ENCODE measurements around the gene SIM1.

The SIM1 gene

DNA sequence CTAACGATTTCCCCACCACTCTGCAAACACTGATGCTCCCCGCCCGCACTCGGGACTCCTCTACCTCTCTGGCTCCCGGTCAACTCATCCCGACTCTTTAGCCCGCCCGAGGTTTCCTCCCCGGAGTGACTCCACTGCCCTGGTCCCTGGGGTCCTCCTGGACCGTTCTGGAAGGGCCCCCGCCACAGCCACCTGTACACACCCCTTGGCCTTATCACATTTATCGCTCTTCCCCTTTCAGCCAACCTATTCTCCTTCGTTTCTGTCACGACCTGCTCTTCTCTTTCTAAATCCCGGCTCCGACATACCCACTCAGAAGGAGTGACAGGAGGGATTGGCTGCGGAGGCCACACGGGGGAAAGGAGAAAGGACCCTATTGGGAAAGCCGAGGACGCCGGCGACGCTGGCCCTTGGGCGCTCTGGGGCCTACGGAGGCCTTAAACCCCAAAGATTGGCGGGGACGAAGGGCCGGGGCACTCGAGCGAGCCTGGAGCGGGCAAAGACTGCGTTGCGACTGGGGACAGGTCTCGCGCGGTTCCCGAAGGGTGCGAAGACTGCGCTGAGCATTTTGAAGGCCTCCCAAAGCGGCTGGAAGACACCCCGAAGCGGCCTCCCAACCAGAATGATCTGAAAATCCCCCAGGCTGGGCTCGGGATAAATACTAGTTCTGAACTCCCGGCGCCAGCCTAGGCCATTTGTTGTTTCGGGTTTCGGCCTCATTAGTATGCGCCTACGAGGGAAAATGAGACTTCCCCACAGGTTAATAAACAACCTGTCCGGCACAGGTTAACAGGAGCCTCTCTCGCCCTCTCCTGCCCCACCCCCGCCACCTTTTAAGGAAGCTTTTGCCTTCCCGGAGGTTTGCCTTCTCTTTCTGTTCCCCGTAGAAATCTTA is 9.2 kb downstream of the SIM1 start:
- DNase-seq = no peak

DNA sequence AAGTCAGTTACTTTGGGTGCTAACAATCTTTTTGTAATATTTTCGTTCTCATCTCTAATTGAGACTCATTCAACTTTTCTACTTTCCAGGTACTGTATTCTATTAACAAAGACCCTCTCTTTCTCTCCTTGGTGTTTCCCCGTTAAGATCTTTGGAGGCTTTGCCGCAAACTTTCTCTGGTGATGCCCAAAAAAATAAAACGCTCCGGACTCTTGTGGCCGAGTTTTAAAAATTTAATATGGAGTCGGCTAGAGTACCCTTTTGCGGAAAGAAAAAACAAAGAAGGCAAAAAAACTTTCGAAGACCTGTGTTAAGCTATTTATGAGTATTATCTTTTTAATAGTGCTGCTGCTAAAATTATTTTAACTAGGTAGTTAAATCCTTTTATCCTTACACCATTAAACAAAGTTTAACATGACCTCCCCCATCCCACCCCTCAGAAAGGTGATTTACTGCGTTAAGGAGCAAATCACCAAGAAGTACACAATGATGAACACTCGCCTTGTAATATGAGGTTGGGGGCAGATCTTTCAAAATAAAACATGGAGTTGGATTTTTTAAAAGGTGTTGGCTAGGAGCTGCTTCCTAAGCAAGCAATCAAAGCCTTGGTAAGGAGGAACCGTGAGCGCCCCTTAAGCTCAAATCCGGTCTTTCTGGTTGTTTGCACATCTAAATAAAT is 10.0 kb downstream of the SIM1 start:
- DNase-seq = no peak

DNA sequence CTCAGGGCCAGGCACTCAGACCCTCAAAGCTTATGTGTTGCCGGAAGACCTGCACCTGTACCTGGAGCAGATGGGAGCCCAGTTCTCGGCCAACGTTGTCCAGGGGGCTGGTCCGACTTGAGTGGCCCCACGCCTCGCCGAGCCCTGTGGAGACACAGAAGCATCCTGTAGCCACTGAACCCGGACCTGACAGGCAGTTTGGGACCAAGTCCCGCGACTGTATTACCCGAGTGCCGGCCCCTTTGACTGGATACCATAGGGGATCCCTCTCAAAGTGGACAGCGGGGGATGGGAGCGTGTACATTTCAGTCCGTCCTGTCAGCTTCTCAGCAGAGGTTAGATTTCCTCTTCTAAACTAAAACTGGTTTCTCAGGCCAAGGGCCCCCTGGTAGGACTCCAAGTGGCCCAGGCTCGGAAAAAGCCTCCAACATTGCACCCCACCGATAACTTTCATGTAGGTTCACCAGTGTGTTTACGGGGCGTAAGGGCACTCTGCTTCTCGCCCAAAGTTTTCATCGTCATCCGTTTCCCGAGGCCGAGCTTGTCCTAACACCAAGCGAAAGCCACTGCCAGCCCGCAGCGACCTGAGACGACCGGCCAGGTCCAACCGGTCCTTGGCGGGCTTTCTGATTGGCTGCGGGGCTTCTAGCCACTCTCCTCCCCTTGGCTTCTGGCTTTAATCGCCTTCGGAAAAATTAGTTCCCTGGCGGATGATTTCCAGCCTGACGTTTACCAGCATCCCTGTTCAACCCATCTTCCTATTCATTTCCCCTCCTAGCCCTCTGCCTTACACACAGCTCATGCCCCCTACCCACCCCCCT is 10.8 kb downstream of the SIM1 start:
- DNase-seq = no peak

DNA sequence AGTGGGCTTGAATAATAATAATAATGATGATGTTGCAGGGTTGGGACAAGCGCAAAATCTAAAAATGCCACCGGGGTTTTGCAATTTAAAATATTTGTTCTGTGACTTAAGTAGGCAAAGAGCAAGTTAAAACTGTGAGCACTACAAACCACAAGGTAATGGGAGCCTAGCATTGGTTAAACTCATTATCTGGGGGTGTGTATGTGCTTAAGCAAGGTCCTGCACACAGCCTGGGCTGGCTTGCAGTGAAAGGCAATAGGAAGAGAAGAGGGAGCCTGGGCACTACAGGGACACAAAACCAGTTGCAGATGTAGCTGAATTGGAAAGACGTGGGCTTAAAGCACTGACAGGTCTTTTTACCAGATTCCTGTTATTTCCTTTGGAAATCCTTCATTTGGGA is 11.7 kb downstream of the SIM1 start:
- no peak for DNase-seq

DNA sequence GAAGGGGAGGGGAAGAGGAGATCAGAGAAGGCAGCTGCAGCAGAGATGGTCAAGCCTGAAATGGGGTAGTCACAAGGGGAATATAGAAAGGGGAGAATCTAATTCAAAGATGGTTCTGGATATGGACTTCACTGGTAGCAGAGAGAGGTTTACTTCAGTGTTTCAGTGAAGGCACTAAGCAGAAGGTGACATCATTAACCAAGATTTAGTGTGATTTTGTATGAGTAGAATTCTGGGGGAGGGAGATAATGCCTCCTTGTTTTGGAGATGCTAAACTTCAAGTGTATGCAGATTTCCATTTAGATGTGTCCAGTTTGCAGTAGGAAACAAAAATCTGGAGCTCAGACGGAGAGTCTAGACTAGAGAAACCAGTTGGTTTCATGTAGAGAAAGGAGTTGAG is 13.1 kb downstream of the SIM1 start:
- no peak for DNase-seq

DNA sequence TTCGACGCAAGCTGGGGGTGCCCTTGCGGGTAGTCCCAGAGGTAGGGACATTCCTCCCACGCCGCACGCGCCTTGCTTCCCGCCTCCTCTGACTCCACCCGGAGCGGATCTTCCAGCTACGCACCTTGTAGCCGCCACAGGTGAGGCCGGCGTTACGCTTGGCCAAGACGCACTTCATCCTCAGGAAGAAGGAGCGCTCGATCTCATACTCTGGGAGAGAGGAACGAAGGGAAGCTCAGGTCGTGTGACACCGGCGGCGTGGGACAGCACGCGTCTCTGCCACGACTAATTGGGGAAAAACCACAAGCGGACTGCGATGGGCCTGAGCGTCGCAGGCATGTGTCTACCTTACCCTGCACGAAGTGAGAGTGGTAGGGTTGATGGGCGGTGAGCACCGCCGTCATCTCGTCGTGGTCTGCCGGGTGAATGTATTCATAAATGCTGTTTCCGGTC is 15.5 kb downstream of the SIM1 start:
- DNase-seq = no peak

DNA sequence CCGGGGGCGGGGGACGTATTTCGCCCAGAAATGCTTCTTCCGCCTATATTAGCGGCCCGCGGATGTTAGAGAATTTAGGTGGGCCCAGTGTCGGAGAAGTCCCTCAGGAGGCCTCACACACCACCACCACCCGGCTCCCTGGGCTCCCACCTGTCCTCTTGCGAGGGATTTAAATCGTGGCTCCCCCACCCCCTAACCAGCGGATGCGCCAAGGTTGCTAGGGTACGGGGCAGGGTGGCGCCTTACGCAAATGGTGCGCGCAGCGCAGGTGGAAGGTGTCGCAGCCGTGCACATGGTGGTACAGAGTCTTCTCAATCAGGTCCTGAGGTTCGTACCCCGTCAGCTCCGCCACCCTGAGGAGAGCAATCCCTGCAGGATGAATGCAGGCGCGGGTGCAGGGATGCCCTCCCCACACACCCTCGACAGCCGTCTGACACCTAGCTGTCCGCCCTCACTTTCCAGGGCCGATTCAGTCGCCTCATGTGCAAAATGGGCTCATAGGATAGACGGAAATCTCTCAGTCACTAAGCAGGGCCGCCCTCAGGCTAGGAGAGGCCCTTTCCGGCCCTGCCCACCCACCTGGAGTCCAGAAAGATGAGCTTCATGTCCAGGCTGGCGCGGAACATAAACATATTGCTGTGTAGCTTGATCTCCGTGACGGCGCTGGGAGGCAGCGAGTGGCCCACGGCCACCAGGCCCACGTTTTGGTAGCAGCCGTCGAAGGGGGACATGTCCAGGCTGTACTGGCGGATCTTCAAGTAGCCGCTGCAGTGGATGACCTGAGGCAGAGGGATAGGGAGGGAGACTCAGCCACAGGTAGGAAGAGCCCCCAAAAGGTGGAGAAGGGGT is 16.6 kb downstream of the SIM1 start:
- no peak for DNase-seq

DNA sequence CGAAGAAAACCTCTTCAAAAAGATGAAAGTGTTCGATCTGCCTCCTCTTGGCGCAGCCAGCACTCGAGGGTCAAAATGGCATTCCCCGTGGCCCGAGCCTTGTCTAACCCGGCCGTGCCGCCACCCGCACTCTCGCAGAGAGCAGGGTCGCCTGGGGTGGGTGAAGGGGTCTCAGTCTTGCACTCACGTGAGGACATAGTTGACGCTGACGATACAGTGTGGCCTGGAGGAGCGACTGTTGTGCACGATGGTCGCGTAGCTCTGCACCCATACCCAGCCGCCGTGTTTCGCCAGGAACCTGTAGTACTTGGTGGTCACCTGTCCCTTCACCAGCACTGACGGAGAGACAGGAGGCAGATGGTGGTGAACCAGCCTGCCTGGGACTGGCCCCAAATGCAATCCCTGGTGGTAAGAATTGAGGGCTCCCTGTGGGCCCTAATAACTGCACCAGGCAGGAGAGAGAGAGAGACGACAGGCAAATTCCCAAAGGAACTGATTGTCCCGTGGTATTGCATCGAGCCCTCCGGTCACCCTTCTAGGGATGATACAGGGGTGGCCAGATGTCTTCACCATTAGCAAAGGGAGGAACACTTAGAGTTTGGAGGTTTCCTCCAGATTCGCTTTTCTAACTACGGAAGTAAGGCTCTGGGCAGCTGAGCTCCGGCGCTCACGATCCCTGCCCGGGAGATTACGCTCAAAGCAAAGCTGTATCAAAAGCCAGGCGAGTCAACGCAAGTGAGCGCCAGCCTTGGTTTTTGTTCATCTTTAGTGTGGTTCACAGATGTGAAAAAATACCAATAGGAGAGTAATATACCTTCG is 17.4 kb downstream of the SIM1 start:
- DNase-seq = no peak

DNA sequence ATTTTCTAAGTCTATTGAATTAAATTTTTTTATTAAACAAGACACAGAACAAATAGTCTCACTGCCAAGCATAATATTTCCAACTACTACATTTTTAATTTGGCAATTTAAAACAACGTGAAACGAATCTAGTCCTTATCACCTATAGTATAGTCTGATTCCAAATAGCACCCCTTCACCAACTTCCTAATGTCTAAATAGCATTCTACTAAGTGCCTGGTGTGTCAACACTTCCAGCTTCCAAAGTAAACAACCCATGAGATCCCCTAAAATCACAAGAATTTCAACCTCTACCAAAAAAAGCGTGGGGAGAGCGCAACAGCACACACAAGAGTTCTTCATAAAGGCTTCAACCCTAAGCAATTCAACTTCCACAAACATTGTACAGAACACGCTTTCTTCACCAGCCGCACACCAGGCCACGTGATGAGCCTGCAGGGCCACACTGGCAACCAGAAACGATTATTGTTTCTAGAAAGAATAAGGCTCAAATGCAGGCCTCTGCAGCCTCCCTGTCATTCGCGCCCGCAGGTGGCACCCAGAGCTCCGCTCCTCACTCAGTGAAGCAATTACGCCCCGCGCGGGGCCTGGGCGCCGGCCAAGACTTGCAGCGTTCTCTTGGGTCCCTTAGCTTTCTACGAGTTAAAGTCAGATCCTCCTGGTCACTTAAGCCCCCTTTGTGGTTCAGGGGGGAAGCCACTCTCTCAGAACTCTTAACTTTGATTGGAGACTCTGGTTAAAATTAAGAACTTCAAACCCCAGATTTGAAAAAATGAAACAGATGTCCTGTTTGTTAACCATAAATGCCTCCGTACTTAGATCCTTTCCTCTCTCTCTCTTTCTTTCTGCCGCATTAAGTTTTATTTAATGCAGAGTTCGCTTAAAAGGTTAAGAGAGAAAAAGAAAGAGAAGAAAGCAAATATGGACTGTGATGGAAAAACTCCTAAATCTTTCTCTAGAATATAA is 18.3 kb downstream of the SIM1 start:
- DNase-seq = no peak

DNA sequence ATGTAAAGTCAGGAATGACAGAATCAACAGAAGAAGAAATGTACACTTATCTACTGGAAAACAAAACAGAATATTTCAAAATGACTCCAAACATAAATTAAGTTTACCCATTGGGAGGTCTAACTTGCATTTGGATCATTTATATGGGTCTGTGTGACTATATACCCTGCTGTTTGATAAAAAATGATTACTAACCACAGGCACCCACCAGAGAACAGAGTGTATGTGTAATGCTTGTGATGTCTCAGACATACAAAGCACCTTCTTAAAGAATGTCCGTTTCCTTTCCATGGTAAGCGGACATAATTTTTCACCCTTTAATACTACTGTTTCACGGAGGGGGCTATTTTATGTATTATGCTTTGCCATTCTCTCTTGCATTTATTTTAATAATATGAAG is 19.2 kb downstream of the SIM1 start:
- no peak for DNase-seq

DNA sequence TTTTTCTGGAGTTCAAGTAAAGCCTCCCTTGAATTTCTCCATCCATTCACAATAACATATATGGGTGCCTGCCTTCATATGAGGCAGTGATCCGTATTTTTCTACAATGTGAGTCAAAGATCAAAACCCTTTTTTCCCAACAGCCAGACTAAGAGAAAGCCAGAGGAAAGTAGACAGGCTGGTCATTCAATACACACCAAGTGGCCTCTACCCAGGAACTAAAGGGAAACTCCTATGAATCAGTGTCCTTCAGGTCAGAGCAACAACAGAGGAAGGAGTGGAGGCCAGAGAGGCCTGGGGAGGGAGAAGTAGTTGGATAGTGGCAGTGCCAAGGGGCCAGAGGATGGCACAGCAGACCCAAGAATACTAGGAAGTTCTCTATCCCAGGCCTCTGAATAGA is 23.8 kb downstream of the SIM1 start:
- DNase-seq = no peak

DNA sequence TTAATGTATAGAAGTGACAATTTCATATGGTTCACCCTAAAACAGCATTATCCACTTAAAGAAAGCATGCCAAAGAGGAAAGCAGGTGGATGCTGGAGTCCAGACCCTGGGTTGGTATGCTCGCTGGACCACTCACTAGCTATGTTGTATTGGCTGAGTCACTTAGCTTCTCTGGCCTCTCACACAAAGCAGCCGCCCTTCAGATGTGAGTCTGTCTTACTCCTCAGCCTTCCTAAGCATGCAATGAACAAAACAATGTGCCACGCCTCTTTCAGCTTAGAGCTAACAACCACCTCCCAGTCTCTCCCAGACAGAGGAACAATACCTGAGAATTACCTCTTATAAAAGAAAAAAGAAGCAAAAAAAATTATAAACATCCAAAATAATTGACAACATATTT is 29.4 kb downstream of the SIM1 start:
- DNase-seq = no peak

DNA sequence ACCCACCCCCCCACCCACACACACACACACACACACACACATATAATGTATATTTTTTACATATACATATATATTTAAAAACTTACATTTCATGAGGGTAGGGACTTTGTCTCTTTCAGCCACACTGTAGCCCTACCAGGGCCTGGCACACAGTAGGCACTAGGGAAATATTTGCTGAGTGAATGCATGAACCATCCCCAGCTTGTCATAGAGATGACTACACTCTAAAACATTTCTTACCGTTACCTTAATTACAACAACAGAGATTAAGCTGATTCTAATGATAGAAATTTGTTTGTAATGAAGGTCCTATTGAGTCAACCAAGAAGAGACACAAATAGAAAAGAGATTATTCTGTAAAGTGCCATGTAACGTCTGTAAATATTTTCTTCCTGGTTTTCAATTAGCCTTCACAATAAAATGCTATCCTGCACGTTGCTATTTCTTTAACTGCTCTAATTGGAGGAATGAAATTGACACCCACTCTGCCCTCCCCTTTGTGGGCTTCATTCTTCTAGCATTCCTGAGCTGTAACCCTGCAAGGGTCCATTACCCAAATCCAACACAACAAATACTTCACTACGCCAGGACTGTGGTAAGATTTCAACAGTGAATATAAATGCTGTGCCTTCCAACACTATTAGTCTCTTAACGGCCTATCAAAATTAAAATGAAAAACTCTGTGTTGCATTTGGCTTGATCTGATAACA is 30.8 kb downstream of the SIM1 start:
- DNase-seq = no peak

DNA sequence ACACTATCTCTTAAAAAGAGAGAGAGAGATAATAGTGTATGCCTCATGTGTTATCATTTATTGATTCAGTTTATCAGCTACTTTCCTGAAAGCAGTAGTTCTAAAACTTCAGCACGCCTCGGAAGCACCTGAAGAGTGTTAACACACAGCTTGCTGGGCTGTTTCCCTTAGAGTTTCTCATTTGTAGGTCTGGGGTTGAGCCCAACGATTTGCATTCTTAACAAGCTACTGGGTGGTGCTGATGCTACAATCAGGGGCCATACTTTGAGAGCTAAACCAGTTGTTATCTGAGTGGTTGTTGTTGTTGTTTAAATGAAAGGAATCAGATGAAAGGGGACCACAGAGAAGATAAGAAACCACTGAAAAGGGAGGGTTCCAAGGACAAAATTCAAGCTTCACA is 32.6 kb downstream of the SIM1 start:
- no peak for DNase-seq

DNA sequence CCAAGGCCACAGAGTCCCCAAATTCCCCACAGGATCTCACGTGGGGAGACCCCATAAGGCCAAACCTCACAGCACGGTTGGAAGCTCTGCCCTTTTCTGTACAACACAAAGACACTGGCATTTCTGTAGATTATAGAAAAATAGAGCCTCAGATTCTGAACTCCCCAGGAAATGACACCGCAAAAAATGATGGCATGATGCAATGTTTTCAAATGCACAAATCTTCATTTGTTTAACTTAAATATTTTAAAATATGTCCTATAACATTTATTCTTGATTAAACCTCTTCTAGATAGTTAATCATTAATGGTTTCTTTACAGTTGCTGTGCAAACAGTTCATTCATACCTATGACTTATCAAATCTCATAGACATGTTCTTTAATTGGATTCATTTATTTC is 33.8 kb downstream of the SIM1 start:
- DNase-seq = no peak

DNA sequence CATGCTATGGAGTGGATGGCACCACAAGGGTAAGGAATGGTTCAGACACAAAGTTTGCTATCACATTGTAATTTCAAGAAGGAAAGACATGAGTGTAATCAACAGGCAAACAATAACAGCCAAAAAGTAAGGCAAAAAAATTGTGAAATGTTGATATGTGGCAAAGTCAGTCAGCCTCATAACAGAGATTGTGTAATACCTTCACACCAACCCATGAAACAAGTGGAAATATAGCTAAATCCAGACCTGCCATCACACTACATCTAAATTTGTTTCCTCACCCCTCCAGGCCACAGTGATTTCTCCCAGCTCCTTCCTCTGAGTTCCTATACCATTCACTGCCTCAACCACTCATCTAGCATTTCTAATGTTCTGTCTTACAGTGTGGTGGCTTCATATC is 37.3 kb downstream of the SIM1 start:
- DNase-seq = no peak

DNA sequence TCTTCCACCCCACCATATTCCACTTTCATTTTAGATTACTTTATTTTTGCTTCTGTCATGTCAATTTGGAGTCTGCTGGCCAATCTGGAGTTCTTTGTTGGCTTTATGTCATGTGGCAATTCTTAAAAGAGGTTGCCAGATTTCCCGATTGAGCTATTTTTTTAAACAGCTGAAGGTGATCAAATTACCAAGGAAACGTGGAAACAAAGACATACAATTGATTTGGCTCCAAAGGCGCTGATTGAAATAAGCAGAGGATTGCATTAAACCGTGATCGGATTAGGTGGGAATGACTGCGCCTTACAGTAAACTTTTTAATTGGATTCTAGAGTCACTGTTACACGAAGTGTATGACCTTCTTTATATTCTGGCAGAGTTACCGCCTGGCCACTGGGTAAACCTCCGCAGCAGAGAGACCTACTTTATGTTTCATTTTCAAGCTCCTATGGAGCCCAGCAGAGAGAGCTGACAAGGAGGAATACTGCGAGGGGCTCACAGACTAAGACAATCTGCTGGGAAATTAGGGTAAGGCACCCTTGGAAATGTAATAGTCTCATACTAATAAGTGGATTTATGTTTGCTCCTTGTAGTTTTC is 37.9 kb downstream of the SIM1 start:
- no peak for DNase-seq

DNA sequence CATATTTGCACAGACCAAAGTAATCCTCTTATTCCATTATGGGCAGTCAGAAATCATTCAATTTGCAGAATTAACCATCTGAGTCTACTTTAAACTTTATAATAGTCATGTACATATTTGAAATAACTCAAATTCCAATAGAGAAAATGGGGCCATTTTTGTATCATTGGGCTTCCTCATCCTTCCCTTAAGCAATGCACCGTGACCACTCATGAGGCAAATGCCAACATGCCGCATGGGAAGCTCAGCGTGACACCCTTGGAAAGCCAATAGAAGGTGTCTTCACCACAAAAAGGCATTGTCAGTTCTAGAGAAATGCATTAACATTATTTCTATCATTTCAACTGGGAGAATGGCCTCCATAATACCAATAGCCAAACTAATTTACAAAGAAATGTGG is 38.5 kb downstream of the SIM1 start:
- DNase-seq = no peak

DNA sequence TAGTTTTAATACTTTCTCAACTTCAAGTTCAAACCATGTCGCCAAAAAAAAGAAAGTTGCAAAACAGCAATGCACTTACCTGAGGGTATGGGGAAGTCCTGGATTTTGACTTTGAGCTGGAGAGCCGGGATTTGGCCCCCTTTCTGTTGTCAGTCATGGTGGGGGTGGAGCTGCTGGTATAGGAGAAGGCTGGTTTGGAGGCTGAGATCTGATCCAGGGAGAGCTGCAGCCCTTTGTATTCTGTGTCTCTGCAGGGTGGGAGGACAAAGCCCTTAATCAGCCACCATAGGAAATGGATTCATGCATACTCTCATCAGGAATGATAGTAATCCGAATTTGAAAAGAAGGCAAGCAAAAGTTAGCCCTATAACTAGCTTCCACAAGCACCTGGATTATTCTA is 44.0 kb downstream of the SIM1 start:
- no peak for DNase-seq

Data from cerebellar nuclear complex (tissue), 1 donor.